ENCODE measurements around the gene ZCCHC2. TPM values are rescaled to one million over a fixed set of nuclear protein-coding genes. Genes with fewer than 3 reads are reported as not detected.

ZCCHC2 gene
- polyA plus RNA-seq, 5 donors = 11.4 to 17.8 (median 17.5) TPM

DNA sequence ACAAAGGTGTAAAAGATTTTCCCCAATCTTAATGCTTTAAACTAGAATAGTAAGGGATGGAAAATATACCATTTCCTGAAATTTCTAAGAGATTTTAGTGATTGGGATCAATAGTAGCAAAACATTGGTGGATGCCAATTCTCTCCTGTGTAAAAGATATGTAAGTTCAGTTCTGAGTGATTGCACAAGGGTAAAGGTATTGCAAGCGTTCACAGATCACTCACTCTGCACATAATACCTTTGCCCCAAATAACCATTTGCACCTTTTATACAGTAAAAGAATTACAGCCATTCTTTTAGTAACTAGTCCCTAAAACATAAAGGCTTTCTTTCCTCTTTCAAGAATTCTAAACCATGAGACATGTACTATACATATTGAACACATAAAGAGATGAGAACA lies 13.0 kb upstream of the ZCCHC2 start:
- DNase-seq = no peak

DNA sequence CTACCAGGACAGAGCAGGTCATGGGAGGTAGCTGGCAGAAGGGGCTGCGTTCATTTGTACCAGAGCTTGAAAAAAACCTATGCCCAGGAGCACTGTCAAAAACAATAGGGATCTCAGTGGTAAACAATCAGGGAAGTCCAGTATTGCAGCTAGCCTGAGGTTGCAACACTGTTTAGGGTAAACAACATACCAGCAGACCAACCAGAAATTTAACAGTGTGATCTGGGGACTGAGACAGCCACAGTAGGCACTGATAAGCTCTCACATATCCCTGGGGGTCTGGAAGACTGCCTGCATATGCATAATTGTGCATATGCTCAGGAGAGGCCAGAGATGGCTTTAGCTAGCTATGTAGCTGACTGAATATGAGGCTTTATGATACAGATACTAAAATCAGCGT lies 12.0 kb upstream of the ZCCHC2 start:
- no peak for DNase-seq

- DNase-seq = no peak
Measured at GRCh38 chr18:62512532-62512931, 10.3 kb upstream of the ZCCHC2 start.

DNA sequence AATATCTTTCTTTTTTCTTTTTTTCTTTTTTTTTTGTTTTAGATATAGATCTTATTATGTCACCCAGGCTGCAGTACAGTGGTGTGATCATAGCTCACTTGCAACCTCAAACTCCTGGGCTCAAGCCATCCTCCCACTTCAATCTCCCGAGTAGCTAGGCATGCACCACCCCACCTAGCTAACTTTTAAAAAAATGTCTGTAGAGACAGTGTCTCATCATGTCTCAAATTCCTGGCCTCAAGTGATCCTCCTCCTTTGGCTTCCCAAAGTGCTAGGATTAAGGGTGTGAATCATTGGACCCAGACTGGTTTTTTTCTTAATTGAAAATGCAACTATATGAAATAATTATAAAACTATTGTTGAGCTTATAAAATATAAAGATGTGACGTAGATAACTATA lies 9.8 kb upstream of the ZCCHC2 start:
- no peak for DNase-seq

- DNase-seq = no peak
Measured at GRCh38 chr18:62514570-62514969, 8.3 kb upstream of the ZCCHC2 start.

- DNase-seq = no peak
Measured at GRCh38 chr18:62516242-62516641, 6.6 kb upstream of the ZCCHC2 start.

DNA sequence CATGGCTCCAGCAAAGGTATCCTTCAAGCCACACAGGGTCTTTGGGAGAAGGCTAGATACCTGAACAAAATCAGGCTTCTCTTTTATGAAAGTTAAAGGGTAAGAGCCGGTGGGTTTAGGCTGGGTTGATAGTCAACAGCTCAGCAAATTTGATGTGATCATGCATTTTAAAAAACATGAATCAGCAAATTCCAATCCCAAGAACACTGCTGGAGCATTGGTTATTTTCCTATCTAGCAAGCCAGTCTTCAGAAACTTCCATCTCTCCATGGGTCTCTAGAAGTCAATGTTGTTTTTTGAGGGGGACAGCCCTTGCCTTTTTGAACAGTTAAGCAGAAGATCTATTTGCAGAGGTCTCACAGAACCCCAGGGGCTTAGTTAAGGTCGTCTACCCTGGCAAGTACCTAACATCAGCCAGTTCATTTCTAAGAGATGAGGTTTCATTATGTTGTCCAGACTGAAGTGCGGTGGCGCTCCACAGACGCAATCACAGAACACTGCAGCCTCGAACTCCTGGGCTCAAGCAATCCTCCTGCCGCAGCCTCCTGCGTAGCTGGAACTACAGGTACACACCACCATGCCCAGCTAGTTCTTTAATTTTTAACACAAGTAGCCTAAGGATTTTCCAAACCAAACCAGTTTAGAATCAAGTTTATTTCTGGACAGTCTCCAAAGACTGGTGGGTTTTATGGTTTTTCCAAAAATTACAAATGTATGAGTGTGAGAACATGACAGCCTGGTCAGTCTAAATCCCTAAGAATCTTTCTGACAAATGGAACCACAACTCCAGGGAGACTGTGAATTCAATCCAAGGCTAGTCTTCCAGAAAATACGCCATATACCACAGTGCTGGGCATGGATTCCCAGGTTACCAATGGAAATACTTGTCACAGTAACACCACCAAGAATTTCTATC lies 4.1 kb upstream of the ZCCHC2 start:
- DNase-seq = no peak

- no peak for DNase-seq
Measured at GRCh38 chr18:62519684-62520083, 3.1 kb upstream of the ZCCHC2 start.

- no peak for DNase-seq
Measured at GRCh38 chr18:62521082-62521481, 1.7 kb upstream of the ZCCHC2 start.

DNA sequence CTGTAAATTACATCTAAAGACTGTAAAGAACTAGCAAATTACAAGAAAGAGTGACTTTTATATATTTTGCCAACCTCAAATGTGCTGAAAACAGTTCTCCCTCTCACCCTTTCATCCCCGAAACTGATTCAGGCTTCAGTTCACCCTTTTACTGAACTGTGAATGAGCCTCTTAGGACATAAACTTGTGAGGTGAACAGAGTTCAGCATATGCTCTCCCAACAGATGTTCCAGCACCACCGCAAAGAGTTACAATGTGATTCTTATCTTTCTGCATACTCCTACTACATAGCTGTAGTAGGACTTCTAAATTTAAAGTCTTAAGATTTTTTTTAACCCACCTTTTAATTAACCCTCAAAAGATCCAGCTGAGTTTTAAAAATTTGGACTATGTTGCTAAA lies 1.2 kb upstream of the ZCCHC2 start:
- DNase-seq = no peak

DNA sequence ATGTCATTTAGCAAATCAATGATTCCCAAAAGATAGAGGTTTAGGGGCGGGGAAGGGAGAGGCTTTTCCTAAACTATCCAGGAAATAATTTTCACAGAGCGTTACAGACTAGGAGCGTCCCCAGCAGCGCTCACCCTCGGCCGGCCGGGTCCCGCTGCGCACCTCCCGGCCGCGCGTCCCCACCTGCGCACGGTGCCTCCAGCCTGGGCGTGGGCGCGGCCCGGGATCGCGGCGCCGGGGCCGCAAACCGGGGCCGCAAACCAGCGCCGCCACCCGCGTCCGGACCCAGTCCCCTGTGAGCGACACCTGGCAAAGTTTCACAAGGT lies 684 bp upstream of the ZCCHC2 start:
- no peak for DNase-seq

- no peak for DNase-seq
Measured at GRCh38 chr18:62523255-62523588, 397 bp downstream of the ZCCHC2 start.

GRCh38 chr18:62523631-62524439 lies 1.0 kb downstream of the ZCCHC2 start:
- DNase-seq = peak; percentile 42 to 43

DNA sequence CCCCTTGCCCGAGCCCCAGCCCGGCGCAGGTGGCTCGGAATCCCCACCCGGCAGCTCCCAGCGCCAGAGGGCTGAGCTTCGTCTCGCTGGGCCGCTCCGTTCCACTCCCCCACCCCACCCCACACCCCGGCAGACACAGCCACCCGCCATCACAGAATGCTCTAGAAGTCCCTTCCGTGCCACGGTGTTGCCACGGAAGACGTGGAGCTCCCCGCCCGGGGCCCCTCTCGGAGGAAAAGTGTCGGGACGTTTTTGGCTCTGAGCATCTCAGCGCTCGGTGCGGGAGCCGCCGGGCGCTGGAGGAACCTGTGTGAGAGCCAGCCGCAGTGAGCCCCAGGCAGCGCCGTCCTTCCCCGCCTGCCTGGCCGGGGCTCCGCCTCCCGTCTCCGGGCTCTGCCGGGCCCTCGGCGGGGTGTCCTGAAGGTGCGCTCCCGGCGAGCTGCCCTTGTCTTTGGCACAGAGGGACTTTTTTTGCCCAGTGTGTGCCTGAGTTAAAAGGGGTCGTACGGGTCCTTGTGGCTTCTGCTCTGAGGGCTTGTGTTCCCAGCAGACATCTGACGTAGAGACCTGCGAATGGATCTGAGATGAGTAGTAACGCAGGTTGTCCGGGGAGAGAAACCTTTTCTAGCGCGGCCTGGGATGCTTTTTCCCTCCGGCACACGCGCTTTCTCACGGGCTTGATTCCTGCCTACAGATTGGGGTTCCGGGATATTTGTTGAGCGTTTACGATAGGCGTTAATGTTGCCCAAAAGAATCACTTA lies 1.8 kb downstream of the ZCCHC2 start:
- peak; percentile 34 to 41 for DNase-seq

- DNase-seq = no peak
Measured at GRCh38 chr18:62525608-62526007, 2.8 kb downstream of the ZCCHC2 start.

GRCh38 chr18:62526098-62527025 lies 3.5 kb downstream of the ZCCHC2 start:
- peak; percentile 77 to 80 for DNase-seq

DNA sequence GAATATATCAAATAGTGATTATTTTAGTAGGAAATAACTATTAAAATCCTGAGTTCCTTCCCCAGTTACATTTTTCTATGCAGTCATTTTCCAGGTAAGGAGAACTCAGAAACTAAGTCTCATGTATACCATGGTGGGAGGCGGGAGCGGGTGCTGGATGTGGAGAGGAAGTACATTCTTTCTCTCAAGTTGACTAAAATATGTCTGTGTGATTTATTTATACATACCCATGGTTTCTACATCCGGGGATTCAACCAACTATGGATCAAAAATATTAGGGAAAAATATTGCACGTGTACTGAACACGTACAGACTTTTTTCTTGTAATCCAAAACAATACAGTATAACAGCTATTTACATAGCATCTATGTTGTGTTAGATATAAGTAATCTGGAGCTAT lies 6.8 kb downstream of the ZCCHC2 start:
- DNase-seq = no peak

GRCh38 chr18:62531078-62531477 lies 8.3 kb downstream of the ZCCHC2 start:
- no peak for DNase-seq

DNA sequence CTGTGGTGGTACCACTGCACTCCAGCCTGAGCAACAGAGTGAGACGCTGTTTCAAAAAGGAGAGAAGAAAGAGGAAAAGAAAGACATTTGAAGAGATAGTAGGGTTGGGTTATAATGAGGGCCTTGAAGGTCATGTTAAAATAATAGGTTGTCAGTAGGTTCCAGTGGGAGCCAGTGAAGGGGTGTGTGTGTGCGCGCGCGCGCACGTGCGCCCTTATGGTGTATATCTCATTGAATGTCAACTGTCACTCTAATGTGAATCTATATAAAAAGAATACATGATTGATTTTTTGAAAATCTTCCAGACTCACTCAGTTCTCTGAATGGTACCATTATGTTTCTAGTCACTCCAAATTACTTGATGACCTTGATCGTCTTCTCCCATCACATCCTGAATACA lies 9.1 kb downstream of the ZCCHC2 start:
- no peak for DNase-seq

- no peak for DNase-seq
Measured at GRCh38 chr18:62536005-62536404, 13.2 kb downstream of the ZCCHC2 start.

Data from right lung (tissue), 5 donors.